C4-2B (cell line): ENCODE results near the gene DNER.

Source experiments
- H3K27ac ChIP-seq: fragments of 450-650 bp; 2 replicates; pipeline ENCODE4 v1.5.1; 2017
- CTCF ChIP-seq: fragments of 450-650 bp; conservative IDR thresholded peaks from 2 replicates; pipeline ENCODE4 v1.5.1; 2017; ENCODE audit warnings: mild to moderate bottlenecking
- ZFX ChIP-seq: fragments of 450-650 bp; IDR thresholded peaks from 2 replicates; pipeline ENCODE4 v1.6.1; 2017

Gene DNER

GRCh38 chr2:229445501-229446211 is 268.7 kb downstream of the DNER start:
- H3K27ac ChIP-seq = no peak overlapping the region

DNA sequence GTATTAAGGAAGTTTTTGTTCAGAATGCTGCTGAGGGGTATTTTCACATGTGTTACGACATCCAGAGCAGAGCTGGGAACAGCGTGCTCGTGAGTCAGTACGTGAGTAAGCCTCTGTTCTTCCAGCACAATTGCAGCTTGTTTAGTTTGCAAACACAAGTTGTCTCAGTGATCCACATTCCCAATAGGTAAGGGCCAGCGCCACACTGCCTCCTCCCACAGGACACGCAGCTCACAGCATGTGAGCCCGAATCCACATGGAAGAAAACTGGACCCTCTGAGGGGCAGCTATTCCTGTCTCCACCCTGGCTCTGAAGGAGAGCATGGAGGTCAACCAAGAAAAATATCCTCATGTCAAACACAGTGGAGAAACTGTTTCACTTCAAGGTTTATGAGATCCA is 269.3 kb downstream of the DNER start:
- no peak overlapping the region for H3K27ac ChIP-seq
- TF ChIP-seq CTCF = no peak
- TF ChIP-seq ZFX = no peak

More at GRCh38 chr2:229445501-229446211, 268.7 kb downstream of the DNER start:
- TF ChIP-seq ZFX (no peak), CTCF (no peak)

DNA sequence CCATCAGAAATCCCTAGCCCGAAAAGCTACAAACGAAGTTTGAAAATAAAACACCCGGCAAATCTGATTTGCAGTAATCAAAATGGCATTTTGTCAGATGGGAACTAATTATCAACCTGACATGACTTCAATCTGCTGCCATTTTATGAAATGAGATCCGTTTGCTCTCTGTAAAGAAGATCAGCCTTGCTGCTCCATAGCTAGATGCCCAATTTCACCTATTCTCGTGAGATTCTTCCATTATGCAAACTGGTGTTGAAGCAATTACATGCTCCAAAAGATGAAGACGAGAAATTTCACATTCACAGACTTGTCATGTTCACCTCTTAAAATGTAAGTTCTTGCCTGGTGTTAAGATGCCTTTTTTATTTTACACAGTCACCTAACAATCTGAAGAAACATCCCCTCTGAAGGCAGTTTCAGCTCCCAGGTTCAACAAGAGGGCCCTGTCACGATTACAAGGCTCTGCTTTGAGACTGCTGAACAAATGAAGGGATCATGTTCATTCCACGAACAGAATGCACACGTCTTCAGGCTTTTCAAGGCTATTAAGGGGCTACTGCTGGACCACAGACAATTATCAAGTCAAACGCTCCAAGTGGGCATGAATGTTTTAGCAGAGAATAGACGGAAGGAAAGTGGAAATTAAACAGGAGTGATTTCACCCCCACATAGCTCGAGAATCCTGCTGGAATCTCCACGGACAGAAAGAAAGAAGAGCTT is 270.6 kb downstream of the DNER start:
- no peak for TF ChIP-seq CTCF
- no peak for TF ChIP-seq ZFX
- H3K27ac ChIP-seq = no peak overlapping the region

GRCh38 chr2:229443141-229443540 is 271.2 kb downstream of the DNER start:
- TF ChIP-seq ZFX (no peak), CTCF (no peak)
- no peak overlapping the region for H3K27ac ChIP-seq

DNA sequence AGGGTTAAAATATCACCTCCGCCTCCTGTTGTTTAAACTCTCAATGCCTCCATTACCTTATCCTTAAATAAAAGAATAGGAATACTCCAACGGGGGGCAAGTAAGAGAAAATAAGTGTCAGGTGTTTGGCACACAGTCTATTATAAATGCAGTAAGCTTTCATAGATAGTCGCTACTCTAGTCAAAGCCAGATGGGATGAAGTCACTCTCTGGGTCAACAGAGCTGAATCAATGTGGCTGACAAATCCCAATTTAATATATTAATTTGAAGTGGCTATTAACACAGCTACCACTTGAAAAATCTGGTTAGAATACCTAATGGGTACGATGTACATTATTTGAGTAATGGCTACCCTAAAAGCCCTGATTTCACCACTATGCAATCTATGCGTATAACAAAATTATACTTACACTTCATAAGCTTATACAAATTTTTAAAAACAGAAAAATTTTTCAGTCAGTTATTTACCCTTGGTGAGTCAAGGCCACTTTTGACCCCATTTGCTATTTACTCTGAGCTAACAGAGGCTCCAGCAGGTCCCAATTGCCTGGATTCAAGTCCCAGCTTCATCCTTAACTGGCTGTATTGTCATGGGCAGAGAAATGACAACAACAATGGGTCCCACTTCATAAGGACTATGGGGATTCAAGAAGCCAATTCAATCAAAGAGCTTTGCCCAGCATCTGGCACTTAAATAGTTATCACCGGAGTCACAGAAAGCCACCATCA is 275.8 kb downstream of the DNER start:
- no peak overlapping the region for H3K27ac ChIP-seq
- no peak for TF ChIP-seq CTCF
- no peak for TF ChIP-seq ZFX

- TF ChIP-seq ZFX = no peak
- no peak for TF ChIP-seq CTCF
- H3K27ac ChIP-seq = no peak overlapping the region
Observed at GRCh38 chr2:229437467-229437866, 276.9 kb downstream of the DNER start.

DNA sequence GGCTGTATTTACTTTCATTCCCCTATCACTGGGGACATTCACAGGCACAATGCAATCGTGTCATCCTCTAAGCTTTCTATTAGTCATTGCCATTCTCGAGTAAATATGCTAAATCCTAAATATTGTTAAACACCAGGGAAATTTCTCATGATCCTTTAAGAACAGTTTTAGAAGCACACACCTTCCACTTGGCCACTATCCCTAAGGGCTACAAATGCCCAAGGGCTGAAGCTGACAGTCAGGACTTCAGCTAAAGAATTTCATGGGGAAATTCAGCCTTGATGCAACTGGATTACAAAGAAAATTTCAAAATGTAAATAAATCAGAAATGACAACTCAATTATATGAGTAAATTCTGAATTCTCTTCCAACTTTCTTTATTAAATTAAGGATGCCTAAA is 280.2 kb downstream of the DNER start:
- TF ChIP-seq ZFX (no peak), CTCF (no peak)
- no peak overlapping the region for H3K27ac ChIP-seq
